NCI-H2081 treated with DMSO at 0.1 percent for 48 hours (cell line): ENCODE data around the gene PLPPR3.

ENCODE experiments used
- DNase-seq: peaks from one replicate; lab custom pipeline; 2025; lab: John Stamatoyannopoulos, UW

Gene PLPPR3

DNA sequence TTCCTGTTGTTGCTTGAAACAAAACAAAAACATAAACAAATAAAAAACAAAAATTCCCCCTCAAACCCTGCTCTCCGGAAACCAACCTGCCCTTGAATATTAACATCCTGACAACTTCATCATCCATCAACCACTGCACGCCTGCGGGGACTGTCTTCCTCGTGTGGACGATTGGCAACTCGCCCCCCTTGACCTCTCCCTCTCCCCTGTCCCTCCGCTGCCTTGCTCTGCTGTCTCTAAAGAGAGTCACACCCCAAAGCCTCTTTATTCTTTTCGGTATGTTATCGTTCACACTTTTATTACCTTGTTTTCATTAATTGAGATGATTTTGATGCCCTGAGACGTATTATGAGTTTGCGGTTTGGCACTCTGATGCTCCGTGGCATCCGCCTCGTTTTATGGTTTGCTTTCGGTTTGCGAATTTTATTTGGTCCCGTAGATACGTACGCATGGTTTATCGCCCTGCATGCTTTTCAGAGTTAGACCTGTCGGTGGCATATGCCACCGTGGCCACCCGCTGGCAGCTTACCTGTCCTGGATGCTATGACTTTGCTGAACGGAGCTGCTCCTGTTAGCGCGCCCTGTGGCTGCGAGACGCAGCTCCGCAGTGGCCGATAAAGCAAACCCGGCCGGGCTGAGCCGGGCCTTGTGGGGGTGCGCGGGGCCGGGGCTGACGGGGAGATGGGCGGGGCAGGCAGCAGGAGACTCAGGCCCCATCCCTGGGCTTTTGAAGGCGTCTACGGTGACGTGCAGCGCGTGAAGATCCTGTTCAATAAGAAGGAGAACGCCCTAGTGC lies 13.9 kb downstream of the PLPPR3 start:
- no peak for DNase-seq

DNA sequence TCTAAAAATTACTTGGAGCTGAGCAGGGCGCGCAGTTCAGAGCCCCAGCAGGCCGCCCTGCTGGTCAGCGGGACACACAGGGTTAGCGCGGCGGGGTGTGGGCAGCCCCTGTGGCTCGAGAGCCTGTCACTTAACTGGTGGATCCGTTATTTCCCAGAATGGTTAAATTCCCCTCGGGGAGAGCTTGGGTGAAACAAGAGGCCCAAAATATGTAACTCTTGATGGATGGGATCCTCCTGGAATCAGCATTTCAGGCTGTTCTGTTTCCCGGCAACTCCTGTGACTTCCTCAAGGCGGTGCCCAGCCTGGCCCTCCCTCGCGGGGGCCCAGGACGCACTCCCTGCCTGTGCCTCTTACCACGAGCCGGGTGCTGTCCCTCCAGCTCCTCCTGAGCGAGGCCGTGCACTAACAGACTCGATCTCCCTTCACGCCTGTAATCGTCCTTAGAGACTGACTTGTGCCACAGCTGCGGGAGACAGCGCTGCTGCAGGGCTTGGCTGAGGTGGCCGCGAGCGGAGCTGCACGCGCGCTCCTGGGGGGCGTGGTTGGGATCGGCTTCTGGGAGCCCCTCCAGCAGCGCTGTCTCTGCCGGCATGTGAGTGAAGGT lies 14.8 kb downstream of the PLPPR3 start:
- DNase-seq, result no peak

DNA sequence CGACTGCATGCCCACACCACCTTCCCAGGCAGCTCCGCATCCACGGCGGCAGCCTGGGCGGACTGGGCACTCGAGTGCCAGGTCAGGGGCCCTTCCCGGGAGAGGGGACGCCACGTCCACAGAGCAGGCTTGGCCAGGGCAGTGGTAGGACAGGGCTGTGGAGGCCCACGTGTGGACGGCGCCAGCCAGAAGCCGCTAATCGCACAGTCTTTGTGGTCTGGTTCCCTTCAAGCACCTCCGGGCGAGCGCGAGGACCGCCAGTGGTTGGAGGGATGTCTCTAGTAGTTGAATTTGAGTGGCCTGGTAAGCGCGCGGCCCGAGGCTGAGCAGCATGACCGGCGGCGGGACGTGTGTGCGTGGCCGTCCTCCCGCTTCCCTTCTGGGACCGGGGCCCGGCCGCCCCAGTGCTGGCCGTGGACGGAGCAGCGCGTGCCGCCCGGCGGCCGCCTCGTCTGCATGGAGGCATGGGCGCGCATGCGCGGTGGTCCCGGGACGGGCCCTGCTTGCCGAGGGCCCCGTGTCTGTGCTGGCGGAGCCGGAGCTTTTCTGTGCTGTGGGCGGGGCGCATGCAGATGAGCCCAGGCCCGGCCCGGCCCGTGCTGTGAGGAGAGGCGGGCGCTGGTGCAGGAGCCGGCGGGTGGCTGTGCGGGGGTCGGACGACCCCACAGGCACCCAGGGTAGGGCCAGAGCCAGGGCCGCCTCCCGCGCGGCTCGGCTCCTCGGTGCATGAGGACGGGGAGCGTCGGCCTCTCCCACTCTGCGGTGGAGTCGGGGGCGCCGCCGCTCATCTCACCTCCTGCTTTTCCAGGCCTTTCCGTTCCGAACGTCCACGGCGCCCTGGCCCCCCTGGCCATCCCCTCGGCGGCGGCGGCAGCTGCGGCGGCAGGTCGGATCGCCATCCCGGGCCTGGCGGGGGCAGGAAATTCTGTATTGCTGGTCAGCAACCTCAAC lies 15.9 kb downstream of the PLPPR3 start:
- DNase-seq, result no peak

DNA sequence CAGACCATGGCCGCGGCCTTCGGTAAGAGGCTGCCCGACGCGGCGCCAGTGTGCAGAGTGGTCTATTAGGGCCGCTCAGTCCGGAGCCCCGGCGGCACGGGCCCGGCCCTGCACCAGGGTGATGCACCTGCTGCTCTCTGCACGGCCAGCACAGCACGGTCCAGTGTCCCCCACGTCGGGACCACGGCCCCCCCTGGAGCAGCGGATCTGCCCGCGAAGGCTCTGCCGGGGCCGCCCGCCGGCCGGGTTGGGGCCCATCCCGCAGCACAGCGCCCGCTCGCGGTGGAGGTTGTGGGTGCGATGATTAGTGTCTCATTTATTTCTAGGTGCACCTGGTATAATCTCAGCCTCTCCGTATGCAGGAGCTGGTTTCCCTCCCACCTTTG lies 16.6 kb downstream of the PLPPR3 start:
- DNase-seq, result no peak

DNA sequence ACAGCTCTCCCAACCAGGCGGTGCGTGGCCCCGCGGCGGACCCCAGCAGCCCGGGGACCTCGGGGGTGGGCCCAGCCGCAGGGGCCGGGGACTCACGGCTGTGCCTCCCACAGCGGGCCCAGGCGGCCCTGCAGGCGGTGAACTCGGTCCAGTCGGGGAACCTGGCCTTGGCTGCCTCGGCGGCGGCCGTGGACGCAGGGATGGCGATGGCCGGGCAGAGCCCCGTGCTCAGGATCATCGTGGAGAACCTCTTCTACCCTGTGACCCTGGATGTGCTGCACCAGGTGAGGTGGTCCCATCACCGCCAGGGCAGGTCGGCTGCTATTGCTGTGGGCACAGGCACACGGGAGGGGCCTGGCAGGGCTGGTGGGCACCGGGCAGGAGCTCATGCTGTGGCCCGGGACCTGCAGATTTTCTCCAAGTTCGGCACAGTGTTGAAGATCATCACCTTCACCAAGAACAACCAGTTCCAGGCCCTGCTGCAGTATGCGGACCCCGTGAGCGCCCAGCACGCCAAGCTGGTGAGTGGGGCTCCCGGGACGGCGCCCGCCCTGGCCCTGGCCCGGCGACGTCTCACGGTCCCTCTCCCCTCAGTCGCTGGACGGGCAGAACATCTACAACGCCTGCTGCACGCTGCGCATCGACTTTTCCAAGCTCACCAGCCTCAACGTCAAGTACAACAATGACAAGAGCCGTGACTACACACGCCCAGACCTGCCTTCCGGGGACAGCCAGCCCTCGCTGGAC lies 17.2 kb downstream of the PLPPR3 start:
- DNase-seq, result no peak

DNA sequence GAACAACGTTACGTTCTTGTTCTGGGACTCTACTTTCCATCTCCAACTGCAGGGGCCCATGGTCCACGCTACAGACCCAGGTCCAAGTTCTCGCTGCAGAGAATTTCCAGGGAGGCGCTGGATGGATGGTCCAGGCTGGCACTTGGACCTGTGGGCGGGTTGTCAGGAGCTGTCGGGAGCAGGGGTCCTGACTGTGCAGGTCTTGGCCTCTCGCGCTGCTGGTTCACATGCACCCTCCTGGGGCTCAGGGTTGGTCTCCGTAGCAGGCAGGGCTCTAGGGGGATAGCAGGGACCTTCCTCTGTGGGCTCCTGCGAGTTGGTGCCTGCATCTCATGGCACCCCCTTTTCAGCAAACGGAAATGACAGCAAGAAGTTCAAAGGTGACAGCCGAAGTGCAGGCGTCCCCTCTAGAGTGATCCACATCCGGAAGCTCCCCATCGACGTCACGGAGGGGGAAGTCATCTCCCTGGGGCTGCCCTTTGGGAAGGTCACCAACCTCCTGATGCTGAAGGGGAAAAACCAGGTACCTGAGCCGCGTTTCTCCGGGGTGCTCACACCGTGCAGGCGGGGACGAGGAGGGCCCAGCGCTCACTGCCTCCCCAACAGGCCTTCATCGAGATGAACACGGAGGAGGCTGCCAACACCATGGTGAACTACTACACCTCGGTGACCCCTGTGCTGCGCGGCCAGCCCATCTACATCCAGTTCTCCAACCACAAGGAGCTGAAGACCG lies 17.9 kb downstream of the PLPPR3 start:
- DNase-seq, result no peak

DNA sequence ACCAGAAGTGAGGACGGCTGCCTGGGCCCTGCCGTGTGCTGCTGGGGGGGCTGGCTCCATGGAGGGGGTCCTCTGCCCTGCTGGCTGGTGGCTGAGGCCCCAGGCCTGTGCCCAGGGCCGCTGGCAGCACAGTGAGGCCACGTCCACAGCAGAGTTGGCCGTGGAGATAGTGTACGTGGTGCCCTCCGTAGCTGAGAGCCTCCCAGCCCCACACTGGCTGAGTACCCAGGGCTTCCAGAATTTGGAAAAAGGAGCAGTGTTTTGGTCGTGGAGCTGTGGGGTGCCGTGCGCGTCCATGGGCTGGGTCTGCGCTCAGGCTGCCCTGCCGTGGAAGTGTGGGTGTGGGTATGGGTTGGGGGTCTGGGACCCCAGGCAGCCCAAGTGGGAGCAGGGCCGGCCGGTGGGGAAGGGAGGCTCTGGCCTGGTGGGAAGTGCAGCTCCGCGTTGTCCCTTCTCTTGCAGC lies 18.6 kb downstream of the PLPPR3 start:
- no peak for DNase-seq

DNA sequence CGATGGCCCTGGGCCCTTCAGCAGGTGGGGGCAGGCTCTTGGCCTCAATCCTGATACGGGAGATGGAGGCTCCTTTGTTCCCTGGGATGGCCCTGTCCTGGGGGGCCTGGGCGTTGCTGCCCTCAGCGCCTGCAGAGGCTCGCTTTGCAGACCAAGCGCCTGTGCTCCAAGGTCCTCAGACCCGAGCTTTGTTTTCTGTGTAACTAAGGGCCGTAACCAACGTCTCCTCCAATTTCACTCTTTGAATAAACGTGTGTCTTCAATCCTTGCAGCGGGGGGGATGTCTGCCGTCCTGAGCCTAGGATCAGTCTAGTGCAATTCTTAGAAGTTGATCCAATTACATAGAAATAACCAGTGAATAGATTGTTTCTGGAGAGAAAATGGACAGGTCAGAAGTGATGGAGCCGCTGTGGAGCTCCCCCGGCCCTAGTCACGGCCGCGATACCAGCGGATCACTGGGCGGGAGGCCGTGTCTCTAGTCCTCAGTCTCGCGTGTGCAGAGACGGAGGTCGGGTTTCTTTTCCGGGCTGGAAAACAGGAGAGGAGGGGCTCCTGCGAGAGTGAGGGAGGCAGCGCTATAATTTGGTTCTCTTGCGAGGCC lies 19.2 kb downstream of the PLPPR3 start:
- DNase-seq, result no peak

DNA sequence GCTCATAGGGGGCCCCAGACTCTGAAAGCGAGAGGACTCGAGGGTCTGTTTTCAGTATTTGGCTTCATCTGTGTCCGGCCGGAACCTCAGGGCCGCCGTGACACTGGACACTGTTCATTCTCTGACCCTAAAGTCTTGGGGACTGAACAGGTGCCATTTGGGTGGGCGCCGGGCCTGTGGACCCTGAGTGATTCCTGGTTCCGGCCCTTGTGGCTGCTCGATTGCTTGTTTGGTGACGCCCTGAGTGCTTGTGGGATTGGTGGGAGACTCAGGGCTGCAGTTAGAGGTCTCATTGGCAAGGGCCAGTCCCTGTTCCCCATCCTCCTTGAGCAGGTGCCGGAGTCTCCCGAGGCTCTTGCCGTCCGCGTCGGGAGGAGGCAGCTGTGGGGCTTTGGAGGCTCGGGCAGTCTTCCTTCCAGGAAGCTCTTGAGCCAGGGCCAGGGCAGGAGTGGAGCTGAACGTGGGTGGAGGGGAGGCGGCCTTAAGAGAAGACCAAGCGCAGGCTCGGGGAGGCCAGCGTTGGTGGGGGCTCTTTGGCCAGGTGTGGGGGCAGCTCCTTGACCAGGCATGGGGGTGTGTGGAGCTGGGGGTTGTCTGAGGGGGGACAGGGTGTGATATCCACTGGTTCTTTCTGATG lies 19.8 kb downstream of the PLPPR3 start:
- DNase-seq, result no peak

DNA sequence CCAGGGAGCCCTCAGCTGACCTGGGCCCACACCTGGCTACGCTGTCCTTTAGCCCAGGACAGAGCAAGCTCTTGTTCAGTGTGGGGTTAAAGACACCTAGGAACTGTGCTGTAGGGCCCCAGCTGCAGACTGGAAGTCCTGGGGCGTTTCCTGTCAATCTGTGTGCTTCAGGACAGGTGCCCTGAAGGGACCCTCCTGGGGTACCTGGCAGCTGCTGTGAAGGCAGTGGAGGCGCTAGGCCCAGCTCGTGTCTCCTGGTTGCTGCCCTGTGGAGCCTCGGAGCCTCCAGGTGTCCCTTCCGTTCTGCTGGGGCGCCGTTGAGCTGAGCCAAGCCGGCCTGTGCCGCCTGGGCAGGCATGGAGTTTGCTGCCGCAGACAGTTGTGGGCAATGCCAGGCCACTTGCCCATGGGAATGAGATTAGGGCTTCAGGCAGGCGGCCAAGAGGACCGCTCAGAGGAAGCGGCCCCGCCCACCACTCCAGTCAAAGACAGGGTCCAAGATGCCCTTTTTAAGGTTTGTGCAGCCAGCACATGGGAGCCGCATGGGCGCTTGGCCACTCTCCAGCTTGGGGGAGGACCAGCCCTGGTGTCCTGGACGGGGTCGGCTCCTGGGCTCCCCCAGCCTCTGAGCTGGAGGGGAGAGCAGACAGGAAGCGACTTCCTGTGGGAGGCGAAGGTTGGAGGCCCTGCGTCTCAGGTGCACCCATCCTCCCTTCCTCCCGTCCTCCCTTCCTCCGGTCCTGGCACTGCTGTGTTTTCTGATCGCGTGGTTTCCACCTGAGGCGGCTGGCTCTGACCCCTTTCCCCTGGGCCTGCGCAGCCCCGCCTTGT lies 20.5 kb downstream of the PLPPR3 start:
- no peak for DNase-seq

DNA sequence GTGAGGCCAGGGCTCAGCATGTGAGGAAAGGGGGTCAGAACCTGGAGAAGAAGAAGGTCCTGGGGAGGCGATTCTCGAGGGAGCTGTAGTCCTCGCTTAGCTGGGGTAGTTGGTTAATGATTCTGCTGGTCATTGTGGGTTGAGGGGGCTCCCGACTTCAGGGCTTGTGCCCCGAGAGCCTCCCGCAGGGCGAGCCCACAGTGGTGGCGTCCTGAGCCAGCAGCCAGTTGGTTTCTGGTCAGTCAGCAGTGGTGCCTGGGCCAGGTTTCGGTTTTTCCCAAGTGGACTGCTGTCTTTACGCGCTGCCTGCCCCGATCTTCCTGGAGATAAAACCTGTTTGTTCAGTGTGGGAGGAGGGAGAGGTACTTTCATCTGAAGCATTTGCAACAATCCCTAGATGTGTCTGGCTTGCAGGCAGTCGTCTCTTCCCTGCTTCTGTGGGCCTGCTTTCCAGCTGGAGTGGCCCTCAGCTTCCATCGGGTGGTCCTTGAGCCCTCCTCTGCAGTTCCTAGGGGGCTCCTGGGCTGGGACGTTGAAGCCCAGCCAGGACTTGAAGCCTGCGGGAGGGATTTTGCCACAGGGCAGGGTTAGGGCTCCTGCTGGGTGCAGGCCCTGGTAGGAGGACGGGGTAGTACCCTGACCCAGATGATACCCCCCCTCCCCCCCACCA lies 21.3 kb downstream of the PLPPR3 start:
- no peak for DNase-seq

DNA sequence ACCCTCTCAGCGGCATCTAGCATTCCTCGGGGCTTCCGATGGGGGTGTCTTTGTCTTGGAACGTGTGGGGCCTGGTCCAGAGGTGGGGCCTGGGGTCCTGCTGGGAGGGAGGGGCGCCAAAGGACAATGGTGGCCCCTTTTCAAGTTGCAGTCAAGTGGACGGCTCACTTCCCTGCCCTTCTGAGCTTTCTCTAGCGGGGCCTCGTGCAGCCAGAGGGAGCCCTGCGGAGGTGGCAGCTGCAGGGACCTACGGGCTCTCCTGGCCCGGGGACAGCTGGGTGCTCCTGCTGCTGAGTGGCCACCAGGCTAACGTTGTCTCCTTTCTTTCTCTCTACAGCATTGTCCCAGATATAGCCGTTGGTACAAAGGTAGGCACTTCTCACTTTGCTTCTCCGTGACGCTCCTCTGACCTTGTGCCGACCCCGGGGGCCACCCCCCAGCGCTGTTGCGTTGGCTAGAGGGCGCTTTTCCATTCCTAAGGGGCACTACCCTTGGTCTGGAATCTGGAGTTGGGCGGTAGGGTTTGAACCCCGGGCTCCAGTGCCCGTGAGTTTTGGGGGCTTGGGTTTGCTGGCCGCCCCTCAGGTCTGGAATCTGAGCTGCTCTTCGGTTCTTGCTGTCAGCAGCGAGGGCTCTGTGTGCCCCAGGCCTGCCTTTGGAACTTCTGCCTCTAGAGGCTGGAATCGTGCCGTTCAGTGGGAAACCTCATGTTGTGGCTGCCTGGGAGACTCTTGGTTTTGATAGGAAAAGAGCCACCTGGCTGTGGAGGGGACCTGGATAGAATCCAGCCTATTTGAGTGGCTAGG lies 22.5 kb downstream of the PLPPR3 start:
- DNase-seq, result no peak

DNA sequence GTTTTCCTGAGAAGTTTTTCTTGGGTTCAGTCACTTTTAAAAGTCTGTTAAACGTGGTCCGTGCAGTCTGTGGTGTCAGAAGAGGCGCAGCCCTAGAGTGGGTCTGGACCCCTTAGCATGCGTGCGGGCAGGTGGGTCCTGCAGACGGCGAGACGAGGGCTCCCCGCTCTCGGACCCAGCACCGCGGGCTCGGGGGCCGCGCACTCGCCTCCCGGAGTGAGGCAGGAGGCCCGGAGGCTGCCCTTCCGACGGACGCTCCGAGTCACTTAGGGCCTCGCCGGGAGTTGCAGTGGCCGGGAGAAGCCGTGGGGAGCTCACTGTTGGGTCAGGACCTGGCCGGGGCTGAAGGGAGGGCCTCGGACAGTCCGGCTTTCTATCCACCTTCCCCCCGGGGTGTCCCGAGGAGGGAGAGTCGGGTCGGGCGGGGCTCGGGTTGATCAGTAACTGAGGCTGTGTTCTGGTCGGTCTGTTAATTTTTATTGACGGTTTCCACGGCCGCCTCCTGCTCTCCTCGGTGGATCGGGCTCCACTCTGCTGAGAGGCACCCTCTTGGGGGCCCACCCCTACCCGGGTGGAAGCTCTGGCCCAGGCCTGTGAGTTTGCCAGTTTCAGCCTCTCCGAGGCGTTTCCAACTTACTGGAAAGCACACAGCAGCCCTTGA lies 23.2 kb downstream of the PLPPR3 start:
- no peak for DNase-seq

DNA sequence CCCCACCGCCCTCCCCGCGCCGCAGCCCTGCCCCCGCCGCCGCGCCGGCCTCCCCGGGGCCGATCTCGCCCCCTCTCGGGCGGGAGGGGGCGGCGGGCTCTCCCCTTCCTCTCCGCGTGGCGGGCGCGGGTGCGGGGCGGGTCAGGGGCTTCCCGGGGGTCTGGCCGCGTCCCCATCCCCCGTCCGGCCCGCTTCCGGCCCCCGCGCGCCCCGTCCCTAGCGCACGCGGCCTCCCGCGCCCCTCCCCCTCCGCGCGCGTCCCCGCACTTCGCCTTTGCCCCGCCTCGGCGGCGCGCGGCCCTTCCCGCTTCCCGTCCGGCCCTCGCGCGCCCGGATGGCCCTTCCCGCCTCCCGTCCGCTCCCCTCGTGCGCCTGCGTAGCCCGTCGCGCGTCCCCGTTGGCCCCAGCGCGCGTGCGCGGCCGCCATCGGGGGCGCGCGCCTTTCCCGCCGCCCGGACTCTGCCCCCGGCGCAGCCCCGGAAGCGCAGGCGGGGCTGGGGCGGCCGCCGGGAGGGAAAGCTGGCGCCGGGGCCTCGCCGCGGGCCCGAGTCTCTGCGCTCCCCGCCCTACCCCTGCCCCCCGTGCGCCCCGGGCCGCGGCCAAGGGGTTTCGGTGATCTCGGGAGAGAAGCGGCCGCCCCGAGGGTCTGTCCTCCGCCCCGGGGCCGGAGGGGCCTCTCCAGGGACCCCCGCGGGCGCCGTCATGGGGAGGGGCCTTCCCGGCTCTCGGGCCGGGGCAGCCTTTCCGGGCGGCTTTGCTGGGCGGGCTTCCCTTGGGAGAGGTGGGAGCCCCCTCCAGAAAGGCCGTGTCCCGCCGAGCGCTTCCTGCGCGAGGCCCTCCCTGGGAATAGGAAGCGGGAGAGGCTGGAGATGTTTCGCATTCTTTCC lies 24.0 kb downstream of the PLPPR3 start:
- DNase-seq, result peak; percentile 28

DNA sequence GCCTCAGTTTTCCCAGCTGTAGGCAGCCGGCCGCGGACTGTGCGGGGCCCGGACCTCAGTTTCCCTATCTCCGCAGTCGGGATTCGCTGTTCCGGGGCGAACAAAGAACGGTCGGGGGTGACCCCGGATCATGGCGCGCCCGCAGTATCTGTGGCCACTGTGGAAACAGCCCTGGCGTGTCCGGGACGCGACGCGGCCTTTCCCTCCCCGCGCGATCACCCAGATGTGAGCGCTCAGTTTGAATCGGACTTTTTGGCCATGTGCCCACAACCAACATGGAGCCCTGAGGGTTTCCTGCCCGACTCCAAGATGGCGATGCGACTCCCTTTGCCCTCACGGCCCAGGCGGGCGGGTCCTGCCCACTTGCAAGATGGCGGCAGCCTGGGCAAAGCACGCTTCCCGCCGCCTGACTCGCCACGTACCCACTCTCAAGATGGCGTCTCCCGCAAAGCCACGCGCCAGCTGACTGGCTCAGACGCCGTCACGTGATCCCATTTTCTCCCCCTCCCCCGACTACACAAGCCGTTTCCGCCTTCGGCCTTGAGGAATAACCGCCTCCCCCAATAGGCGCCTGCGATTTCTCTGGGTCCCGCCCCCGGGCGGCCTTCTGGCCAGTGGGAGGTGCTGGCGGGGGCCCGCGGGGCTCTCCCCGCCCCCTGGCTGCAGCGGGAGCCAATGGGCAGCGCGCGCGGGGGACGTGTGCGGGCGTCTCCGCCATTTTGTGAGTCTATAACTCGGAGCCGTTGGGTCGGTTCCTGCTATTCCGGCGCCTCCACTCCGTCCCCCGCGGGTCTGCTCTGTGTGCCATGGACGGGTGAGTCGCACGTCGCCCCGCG lies 24.8 kb downstream of the PLPPR3 start, which contains the start of gene PTBP1:
Gene PTBP1 (plus strand): TSS at position 761 of the 836 bp plus-strand sequence. CDS start 46 bp downstream, at position 807.
- peak; percentile 99 for DNase-seq
